ENCODE results near the gene XAGE2.
"Not testable (repeated sequence)": the region's sequence is repeated elsewhere in the genome, so short reads cannot be mapped to it uniquely, and the experiment has no call there.

Gene XAGE2

DNA sequence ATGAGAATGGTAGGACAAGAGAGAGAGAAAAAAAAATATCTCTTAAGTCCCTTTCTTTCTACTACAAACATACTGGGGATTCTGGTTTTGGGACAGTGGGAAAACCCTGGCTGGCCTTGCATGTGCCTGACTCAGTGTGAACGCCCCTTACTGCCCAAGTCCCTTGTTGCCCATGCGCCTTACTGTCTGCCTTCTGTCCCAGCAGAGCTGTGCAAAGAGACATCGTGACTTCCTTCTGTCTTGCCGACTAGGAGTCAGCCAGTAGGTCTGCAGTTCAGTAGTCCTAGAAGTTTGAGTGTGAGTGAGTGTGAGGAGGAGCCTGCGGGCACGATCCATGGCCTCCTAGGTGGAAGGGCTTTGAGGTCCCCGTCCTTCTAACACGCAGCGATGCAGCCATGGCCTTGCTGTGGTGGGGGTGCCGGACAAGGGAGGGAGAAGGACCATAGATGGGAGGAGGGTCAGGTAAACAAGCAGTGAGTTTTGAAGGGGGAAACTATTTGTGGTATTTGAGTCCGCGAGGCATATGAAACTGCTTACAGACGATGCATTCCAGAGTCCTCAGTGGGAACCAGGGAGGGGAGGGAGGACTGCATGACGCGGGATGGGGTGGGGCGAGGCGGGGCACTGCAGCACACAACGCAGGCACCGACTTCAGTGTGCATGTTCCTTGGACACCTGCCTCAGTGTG lies at the start of gene XAGE2:
XAGE2 (plus strand) TSS at position 654 of the 688 bp plus-strand sequence. CDS start 994 bp downstream, outside the sequence.
- H3K4me3 ChIP-seq (replicated peaks in 1 of 2; ENCODE audit: low read depth in 2 of 2, low read length in 2 of 2) = no peak within 1 kb of the TSS
- no peak for DNase-seq (ENCODE audit: low read depth in 2 of 2)
- TF ChIP-seq, protein P1, sequence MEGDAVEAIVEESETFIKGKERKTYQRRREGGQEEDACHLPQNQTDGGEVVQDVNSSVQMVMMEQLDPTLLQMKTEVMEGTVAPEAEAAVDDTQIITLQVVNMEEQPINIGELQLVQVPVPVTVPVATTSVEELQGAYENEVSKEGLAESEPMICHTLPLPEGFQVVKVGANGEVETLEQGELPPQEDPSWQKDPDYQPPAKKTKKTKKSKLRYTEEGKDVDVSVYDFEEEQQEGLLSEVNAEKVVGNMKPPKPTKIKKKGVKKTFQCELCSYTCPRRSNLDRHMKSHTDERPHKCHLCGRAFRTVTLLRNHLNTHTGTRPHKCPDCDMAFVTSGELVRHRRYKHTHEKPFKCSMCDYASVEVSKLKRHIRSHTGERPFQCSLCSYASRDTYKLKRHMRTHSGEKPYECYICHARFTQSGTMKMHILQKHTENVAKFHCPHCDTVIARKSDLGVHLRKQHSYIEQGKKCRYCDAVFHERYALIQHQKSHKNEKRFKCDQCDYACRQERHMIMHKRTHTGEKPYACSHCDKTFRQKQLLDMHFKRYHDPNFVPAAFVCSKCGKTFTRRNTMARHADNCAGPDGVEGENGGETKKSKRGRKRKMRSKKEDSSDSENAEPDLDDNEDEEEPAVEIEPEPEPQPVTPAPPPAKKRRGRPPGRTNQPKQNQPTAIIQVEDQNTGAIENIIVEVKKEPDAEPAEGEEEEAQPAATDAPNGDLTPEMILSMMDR (IDR thresholded peaks at IDR 0.05; ENCODE audit: low read depth, low read length) = no peak

- TF ChIP-seq, protein P1 (IDR thresholded peaks at IDR 0.05; ENCODE audit: low read depth, low read length) = no peak
- DNase-seq (ENCODE audit: low read depth in 2 of 2) = no peak
- H3K4me3 ChIP-seq (replicated peaks in 1 of 2; ENCODE audit: low read depth in 2 of 2, low read length in 2 of 2) = no peak overlapping the region
Measured at GRCh38 chrX:52337410-52337809, 31.4 kb upstream of the XAGE2 start.

- TF ChIP-seq, protein P1 (IDR thresholded peaks at IDR 0.05; ENCODE audit: low read depth, low read length) = no peak
- H3K4me3 ChIP-seq (replicated peaks in 1 of 2; ENCODE audit: low read depth in 2 of 2, low read length in 2 of 2) = no peak overlapping the region
- no peak for DNase-seq (ENCODE audit: low read depth in 2 of 2)
Measured at GRCh38 chrX:52341493-52341892, 27.3 kb upstream of the XAGE2 start.

GRCh38 chrX:52343131-52343530 lies 25.7 kb upstream of the XAGE2 start:
- H3K4me3 ChIP-seq (replicated peaks in 1 of 2; ENCODE audit: low read depth in 2 of 2, low read length in 2 of 2); DNase-seq (ENCODE audit: low read depth in 2 of 2): not testable (repeated sequence)

DNA sequence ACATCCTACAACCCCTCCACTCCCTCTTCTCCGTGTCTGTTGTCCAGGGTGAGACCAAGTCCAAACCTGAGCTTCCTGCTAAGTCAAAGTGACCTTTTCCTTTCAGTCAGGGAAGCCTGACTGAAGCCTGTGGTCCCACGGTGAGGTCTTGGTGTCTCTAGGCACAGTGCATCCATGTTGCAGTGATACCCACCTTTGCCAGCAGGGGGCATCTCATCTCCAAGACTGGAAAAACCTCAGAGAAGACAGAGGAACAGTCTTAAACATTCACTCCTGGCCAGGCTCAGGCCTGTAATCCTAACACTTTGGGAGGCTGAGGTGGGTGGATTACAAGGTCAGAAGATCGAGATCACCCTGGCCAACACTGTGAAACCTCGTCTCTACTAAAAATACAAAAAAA lies 23.4 kb upstream of the XAGE2 start:
- H3K4me3 ChIP-seq (replicated peaks in 1 of 2; ENCODE audit: low read depth in 2 of 2, low read length in 2 of 2) = not testable (repeated sequence)
- TF ChIP-seq, protein P1 (IDR thresholded peaks at IDR 0.05; ENCODE audit: low read depth, low read length) = peak; percentile 51
- peak; percentile 47 to 61 for DNase-seq (ENCODE audit: low read depth in 2 of 2)

DNA sequence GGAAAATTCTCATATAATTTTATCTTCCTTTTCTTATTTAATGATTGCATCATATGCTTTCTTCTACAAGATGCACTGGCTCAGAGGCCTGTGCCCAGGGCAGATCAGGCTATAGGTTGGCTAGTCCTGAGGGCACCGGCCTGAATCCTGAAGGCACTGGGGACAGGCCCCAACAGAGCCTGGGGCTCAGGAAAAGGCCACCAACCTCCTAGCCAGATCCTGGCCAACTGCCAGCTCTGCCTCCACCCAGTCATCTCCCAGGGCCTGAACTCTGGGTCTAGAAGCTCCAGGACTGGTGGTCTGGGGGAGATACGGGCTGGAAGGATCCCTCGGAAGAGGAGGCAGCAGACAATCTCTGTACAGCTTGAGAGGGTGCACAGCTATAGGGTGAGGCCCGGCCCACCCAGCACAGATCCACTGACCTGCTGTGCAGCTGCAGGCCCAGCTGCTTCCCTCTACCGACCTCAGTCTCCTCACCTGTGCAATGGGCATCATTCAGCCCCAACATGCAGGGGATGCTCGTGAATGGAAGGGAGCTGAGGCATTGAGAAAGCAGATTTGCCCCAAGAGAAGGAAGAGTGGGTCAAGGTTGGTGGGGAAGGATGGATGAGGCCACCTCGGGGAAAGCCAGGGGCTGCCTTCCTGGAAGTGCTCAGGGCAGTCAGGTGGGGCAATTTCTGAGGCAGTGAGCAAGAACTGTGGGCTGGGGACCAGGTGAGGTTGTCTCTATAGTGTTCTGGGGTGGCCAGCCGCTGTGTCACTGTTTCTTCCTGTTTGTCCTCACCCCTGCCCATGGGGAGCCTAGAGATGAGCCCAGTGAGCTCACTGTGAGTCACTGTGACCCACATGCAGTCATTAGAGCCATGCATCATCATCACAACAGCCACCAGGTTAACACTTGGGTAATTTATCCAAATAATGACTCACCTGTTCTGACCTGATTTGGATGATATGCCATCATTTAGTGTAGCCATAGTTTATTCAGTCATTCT lies 22.4 kb upstream of the XAGE2 start:
- TF ChIP-seq, protein P1 (IDR thresholded peaks at IDR 0.05; ENCODE audit: low read depth, low read length) = no peak
- DNase-seq (ENCODE audit: low read depth in 2 of 2) = peak in 1 of 2 donors; percentile 39
- H3K4me3 ChIP-seq (replicated peaks in 1 of 2; ENCODE audit: low read depth in 2 of 2, low read length in 2 of 2) = no peak overlapping the region

DNA sequence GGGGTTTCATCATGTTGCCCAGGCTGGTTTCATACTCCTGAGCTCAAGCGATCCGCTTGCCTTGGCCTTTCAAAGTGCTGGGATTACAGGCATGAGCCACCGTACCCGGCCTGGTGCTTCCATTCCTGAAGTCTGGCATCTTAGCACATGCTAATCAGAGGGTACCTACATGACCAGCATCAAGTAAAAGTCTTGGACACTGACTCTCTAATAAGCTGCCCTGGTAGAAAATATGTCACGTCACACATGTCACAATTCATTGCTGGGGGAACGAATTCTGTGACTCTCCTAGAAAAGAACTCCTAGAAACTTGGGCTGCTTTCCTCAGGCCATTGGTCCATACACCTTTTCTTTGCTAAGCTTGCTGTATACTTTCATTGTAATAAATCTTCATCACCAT lies 19.1 kb upstream of the XAGE2 start:
- DNase-seq (ENCODE audit: low read depth in 2 of 2) = no peak
- no peak overlapping the region for H3K4me3 ChIP-seq (replicated peaks in 1 of 2; ENCODE audit: low read depth in 2 of 2, low read length in 2 of 2)
- TF ChIP-seq, protein P1 (IDR thresholded peaks at IDR 0.05; ENCODE audit: low read depth, low read length) = no peak

Measured in cardiac fibroblast (primary cell).